CD4-positive, alpha-beta T cell (primary cell): ENCODE measurements around the gene NEUROD1. TPM values are rescaled to one million over a fixed set of nuclear protein-coding genes. Genes with fewer than 3 reads are reported as not detected.

Experiments
- ATAC-seq: fragments of 200-7000 bp; cut with Tn5 transposase; one replicate; pipeline ENCODE4 v1.10.0; 2022; ENCODE audit warnings: mild to moderate bottlenecking; ENCODE audit not compliant: poor library complexity
- CTCF ChIA-PET: fragments of 350-600 bp; sonication (Branson Sonifier 250); formaldehyde crosslinking; loops from one replicate; lab custom pipeline; 2021; ENCODE audit warnings: antibody characterized with exemption, inconsistent platforms; lab: Charles Lee
- POLR2A ChIA-PET: fragments of 350-600 bp; sonication (Branson Sonifier 250); formaldehyde crosslinking; loops from one replicate; lab custom pipeline; 2021; ENCODE audit warnings: antibody characterized with exemption, inconsistent platforms; lab: Charles Lee
- DNase-seq, 14 experiments: peaks; one replicate each; pipeline ENCODE4 v3.0.0-alpha.2; 2013 to 2020; ENCODE audit warnings: mixed read lengths in 2 of 14
- H3K27ac ChIP-seq, 2 donors: one replicate each; pipeline versions ENCODE4 v1.5.1 to v1.7.0; 2013; ENCODE audit warnings: low read length in 2 of 2, low read depth in 1 of 2, mild to moderate bottlenecking in 1 of 2
- H3K27me3 ChIP-seq, 2 experiments: 1 replicate in 1 of 2; 2 replicates in 1 of 2; pipeline versions ENCODE4 v1.6.1 to v1.7.0; 2013; ENCODE audit warnings: low read length in 2 of 2, control low read depth in 1 of 2, mild to moderate bottlenecking in 1 of 2, moderate library complexity in 1 of 2; ENCODE audit not compliant: insufficient read depth in 2 of 2, control insufficient read depth in 1 of 2
- H3K36me3 ChIP-seq: one replicate; pipeline ENCODE4 v1.6.1; 2013; ENCODE audit warnings: low read length, control low read depth; ENCODE audit not compliant: insufficient read depth
- H3K4me1 ChIP-seq: one replicate; pipeline ENCODE4 v1.6.1; 2013; ENCODE audit warnings: low read length, control low read depth; ENCODE audit not compliant: insufficient read depth
- H3K4me3 ChIP-seq: one replicate; pipeline ENCODE4 v1.5.1; 2013; ENCODE audit warnings: mild to moderate bottlenecking, low read length, moderate library complexity
- H3K9me3 ChIP-seq, 2 experiments: 1 replicate in 1 of 2; 2 replicates in 1 of 2; pipeline versions ENCODE4 v1.6.1 to v1.7.0; 2013; ENCODE audit warnings: low read length in 2 of 2, mild to moderate bottlenecking in 2 of 2, control low read depth in 1 of 2, moderate library complexity in 1 of 2; ENCODE audit not compliant: control insufficient read depth in 1 of 2, insufficient read depth in 1 of 2
- H3K27ac Mint-ChIP-seq: one replicate; pipeline ENCODE4 v1.8.0; 2020; ENCODE audit warnings: mixed read lengths
- H3K27me3 Mint-ChIP-seq: one replicate; pipeline ENCODE4 v1.8.0; 2021; ENCODE audit warnings: mixed read lengths
- H3K36me3 Mint-ChIP-seq: one replicate; pipeline ENCODE4 v1.8.0; 2021; ENCODE audit warnings: low read depth, mixed read lengths
- H3K4me1 Mint-ChIP-seq: one replicate; pipeline ENCODE4 v1.8.0; 2021; ENCODE audit warnings: low read depth, mixed read lengths
- H3K4me3 Mint-ChIP-seq: one replicate; pipeline ENCODE4 v1.8.0; 2020; ENCODE audit warnings: mild to moderate bottlenecking, mixed read lengths
- H3K9me3 Mint-ChIP-seq: one replicate; pipeline ENCODE4 v1.8.0; 2020; ENCODE audit warnings: mixed read lengths
- intact Hi-C, 2 experiments: fragments of 100-400 bp; cut with DNase I in 1 of 2; cut with micrococcal nuclease in 1 of 2; formaldehyde crosslinking; loops; one replicate each; pipeline versions ENCODE4 v1.15.1 to v1.9.0; 2023 to 2025; cut with DNase I, micrococcal nuclease
- polyA plus RNA-seq, 2 donors: library from polyadenylated mRNA; unstranded; fragments of 120-200 nt; gene quantifications; one replicate each; pipeline ENCODE4 v1.2.1, GENCODE V29; 2013
- total RNA-seq, 174 experiments: library from RNA in 2 of 174; stranded (reverse) in 2 of 174; gene quantifications; one replicate each; pipeline ENCODE4 v1.2.3 and lab custom pipeline; 2021 to 2026
- TF ChIP-seq, protein P1 (sequence below): fragments of 200-600 bp; IDR thresholded peaks from one replicate; pipeline ENCODE4 v1.8.0; 2022; ENCODE audit warnings: antibody characterized with exemption, mild to moderate bottlenecking

The NEUROD1 gene
- total RNA-seq (not detected), total RNA-seq (lab: John Stamatoyannopoulos, UW) (0 to 0.22 (median 0) reads per million in 172 experiments)
- polyA plus RNA-seq (2013, experiment 1 of 2), result not detected
- polyA plus RNA-seq (2013, experiment 2 of 2), result not detected

GRCh38 chr2:181680055-181680936, at the start of gene NEUROD1:
NEUROD1 (minus strand) TSS chr2:181680517; CDS start chr2:181678860, 1,657 bp downstream.
- Histone ChIP-seq H3K9me3 (peaks cover 5 to 59% of the 10 kb centered on the region in 2 experiments), H3K27me3 (peaks cover 76 to 92% of the 10 kb centered on the region in 2 experiments), H3K27ac (no peak within 1 kb of the TSS), H3K4me1 (peaks cover 55% of the 10 kb centered on the region), H3K4me3 (no peak within 1 kb of the TSS), H3K36me3 (no peaks in the 10 kb centered on the region)
- TF ChIP-seq, protein P1, sequence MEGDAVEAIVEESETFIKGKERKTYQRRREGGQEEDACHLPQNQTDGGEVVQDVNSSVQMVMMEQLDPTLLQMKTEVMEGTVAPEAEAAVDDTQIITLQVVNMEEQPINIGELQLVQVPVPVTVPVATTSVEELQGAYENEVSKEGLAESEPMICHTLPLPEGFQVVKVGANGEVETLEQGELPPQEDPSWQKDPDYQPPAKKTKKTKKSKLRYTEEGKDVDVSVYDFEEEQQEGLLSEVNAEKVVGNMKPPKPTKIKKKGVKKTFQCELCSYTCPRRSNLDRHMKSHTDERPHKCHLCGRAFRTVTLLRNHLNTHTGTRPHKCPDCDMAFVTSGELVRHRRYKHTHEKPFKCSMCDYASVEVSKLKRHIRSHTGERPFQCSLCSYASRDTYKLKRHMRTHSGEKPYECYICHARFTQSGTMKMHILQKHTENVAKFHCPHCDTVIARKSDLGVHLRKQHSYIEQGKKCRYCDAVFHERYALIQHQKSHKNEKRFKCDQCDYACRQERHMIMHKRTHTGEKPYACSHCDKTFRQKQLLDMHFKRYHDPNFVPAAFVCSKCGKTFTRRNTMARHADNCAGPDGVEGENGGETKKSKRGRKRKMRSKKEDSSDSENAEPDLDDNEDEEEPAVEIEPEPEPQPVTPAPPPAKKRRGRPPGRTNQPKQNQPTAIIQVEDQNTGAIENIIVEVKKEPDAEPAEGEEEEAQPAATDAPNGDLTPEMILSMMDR, result no peak
- intact Hi-C loops, result no loop called here
- peaks cover 88% of the 10 kb centered on the region for H3K27me3 Mint-ChIP-seq
- ATAC-seq, result no peak
- peak within 1 kb of the TSS; percentile 70 for H3K4me3 Mint-ChIP-seq
- peak in 1 of 14 experiments; percentile 8 for DNase-seq
- no peaks in the 10 kb centered on the region for H3K36me3 Mint-ChIP-seq
- POLR2A ChIA-PET, result no interaction called here
- H3K27ac Mint-ChIP-seq, result no peak within 1 kb of the TSS
- CTCF ChIA-PET, result no interaction called here
- peaks cover 46% of the 10 kb centered on the region for H3K4me1 Mint-ChIP-seq
- H3K9me3 Mint-ChIP-seq, result peaks cover 3% of the 10 kb centered on the region

GRCh38 chr2:181725476-181725875, 45.2 kb upstream of the NEUROD1 start:
- Histone ChIP-seq H3K9me3 (no peaks in the 10 kb centered on the region), H3K4me3 (no peak overlapping the region), H3K27me3 (peaks cover 0 to 29% of the 10 kb centered on the region in 2 experiments), H3K36me3 (no peaks in the 10 kb centered on the region), H3K4me1 (no peaks in the 10 kb centered on the region), H3K27ac (no peak overlapping the region)
- no peak overlapping the region for H3K4me3 Mint-ChIP-seq
- no peaks in the 10 kb centered on the region for H3K4me1 Mint-ChIP-seq
- DNase-seq (no peak), ATAC-seq (no peak)
- TF ChIP-seq, protein P1, result no peak
- CTCF ChIA-PET, result no interaction called here
- H3K36me3 Mint-ChIP-seq, result no peaks in the 10 kb centered on the region
- POLR2A ChIA-PET, result no interaction called here
- H3K9me3 Mint-ChIP-seq, result no peaks in the 10 kb centered on the region
- intact Hi-C loops, result no loop called here
- H3K27ac Mint-ChIP-seq, result no peak overlapping the region
- H3K27me3 Mint-ChIP-seq, result peaks cover 42% of the 10 kb centered on the region

DNA sequence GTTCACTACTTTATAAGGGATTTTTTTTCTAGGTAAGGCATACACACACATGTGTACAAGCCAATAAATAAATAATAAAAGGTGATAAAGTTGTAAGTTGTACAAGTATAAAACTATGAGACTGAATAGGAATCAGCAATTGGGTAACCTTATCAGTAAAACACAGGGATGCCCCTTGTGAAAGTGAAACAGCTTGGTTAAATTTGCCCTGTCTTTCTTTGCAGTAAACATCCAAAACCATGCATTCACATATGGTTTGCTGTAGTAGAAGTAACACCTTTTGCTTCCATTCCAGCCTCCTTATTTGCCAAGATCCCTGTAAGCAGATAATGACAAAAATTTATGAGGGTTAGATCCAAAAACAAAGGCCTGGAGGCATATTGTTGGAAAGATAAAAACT, 44.3 kb upstream of the NEUROD1 start:
- peaks cover 35% of the 10 kb centered on the region for H3K27me3 Mint-ChIP-seq
- H3K27ac Mint-ChIP-seq, result no peak overlapping the region
- H3K9me3 Mint-ChIP-seq, result no peaks in the 10 kb centered on the region
- H3K36me3 Mint-ChIP-seq, result no peaks in the 10 kb centered on the region
- ATAC-seq (no peak), DNase-seq (no peak)
- peaks cover 0 to 24% of the 10 kb centered on the region in 2 experiments for H3K27me3 ChIP-seq
- H3K4me1 ChIP-seq, result no peaks in the 10 kb centered on the region
- intact Hi-C loops, result no loop called here
- no peak overlapping the region for H3K4me3 ChIP-seq
- no peaks in the 10 kb centered on the region for H3K9me3 ChIP-seq
- POLR2A ChIA-PET, result interaction anchor here (0.7 kb wide), 1 partner anchor 10 kb away, joined by 4 read pairs; no protein-coding TSS in a partner anchor
- TF ChIP-seq, protein P1, result no peak
- H3K4me3 Mint-ChIP-seq, result no peak overlapping the region
- H3K36me3 ChIP-seq, result no peaks in the 10 kb centered on the region
- no peaks in the 10 kb centered on the region for H3K4me1 Mint-ChIP-seq
- no peak overlapping the region for H3K27ac ChIP-seq
- CTCF ChIA-PET, result no interaction called here
